H9 (cell line): ENCODE measurements around the gene ACP1. TPM values are rescaled to one million over a fixed set of nuclear protein-coding genes. Genes with fewer than 3 reads are reported as not detected.

Source experiments
- DNase-seq: peaks from one replicate; pipeline ENCODE4 v3.0.0-alpha.2; 2017
- H2AFZ ChIP-seq: one replicate; pipeline ENCODE4 v1.6.1; 2013; ENCODE audit warnings: mild to moderate bottlenecking, low read length, control low read depth, moderate library complexity
- H2AK5ac ChIP-seq: 2 replicates; pipeline ENCODE4 v1.6.1; 2013; ENCODE audit warnings: low read length, control low read depth, mixed read lengths; ENCODE audit not compliant: insufficient read length
- H2BK120ac ChIP-seq: one replicate; pipeline ENCODE4 v1.6.1; 2013; ENCODE audit warnings: low read depth, mild to moderate bottlenecking, low read length, control low read depth, inconsistent platforms; ENCODE audit not compliant: poor library complexity, severe bottlenecking
- H2BK12ac ChIP-seq: 2 replicates; pipeline ENCODE4 v1.6.1; 2013; ENCODE audit warnings: low read length, control low read depth, mixed read lengths, low read depth; ENCODE audit not compliant: insufficient read length
- H2BK15ac ChIP-seq: 2 replicates; pipeline ENCODE4 v1.6.1; 2013; ENCODE audit warnings: low read depth, low read length, control low read depth
- H2BK20ac ChIP-seq: one replicate; pipeline ENCODE4 v1.6.1; 2013; ENCODE audit warnings: low read depth, mild to moderate bottlenecking, low read length, control low read depth, inconsistent platforms; ENCODE audit not compliant: poor library complexity, severe bottlenecking
- H2BK5ac ChIP-seq: 2 replicates; pipeline ENCODE4 v1.6.1; 2013; ENCODE audit warnings: low read length, control low read depth, mixed read lengths; ENCODE audit not compliant: insufficient read length
- H3K14ac ChIP-seq: 2 replicates; pipeline ENCODE4 v1.6.1; 2013; ENCODE audit warnings: low read length, control low read depth; ENCODE audit not compliant: insufficient read depth
- H3K18ac ChIP-seq: 2 replicates; pipeline ENCODE4 v1.6.1; 2013; ENCODE audit warnings: low read depth, mild to moderate bottlenecking, mixed read lengths, low read length, control low read depth; ENCODE audit not compliant: insufficient read length
- H3K23ac ChIP-seq: 2 replicates; pipeline ENCODE4 v1.6.1; 2013; ENCODE audit warnings: low read length, control low read depth, mixed read lengths, low read depth; ENCODE audit not compliant: insufficient read length
- H3K23me2 ChIP-seq: 2 replicates; pipeline ENCODE4 v1.6.1; 2013; ENCODE audit warnings: low read depth, mild to moderate bottlenecking, mixed read lengths, low read length, control low read depth; ENCODE audit not compliant: insufficient read length, poor library complexity, severe bottlenecking
- H3K27ac ChIP-seq: 2 replicates; pipeline ENCODE4 v1.5.1; 2013; ENCODE audit warnings: low read length, control low read depth, mixed read lengths, low read depth; ENCODE audit not compliant: insufficient read length
- H3K27me3 ChIP-seq: 2 replicates; pipeline ENCODE4 v1.6.1; 2013; ENCODE audit warnings: low read length, control low read depth, inconsistent platforms; ENCODE audit not compliant: insufficient read depth
- H3K4ac ChIP-seq: 2 replicates; pipeline ENCODE4 v1.6.1; 2013; ENCODE audit warnings: low read depth, mild to moderate bottlenecking, control low read depth, inconsistent platforms, low read length, moderate library complexity
- H3K4me1 ChIP-seq: 2 replicates; pipeline ENCODE4 v1.6.1; 2013; ENCODE audit warnings: low read length, control low read depth, inconsistent platforms; ENCODE audit not compliant: insufficient read depth
- H3K4me2 ChIP-seq: 2 replicates; pipeline ENCODE4 v1.6.1; 2013; ENCODE audit warnings: low read length, control low read depth, mixed read lengths; ENCODE audit not compliant: insufficient read length, insufficient read depth
- H3K56ac ChIP-seq: 2 replicates; pipeline ENCODE4 v1.6.1; 2013; ENCODE audit warnings: low read depth, mild to moderate bottlenecking, mixed read lengths, low read length, control low read depth; ENCODE audit not compliant: insufficient read length
- H3K79me1 ChIP-seq: 2 replicates; pipeline ENCODE4 v1.6.1; 2013; ENCODE audit warnings: low read depth, mild to moderate bottlenecking, moderate library complexity, low read length, control low read depth, inconsistent platforms; ENCODE audit not compliant: insufficient read depth, poor library complexity, severe bottlenecking
- H3K79me2 ChIP-seq: 2 replicates; pipeline ENCODE4 v1.6.1; 2013; ENCODE audit warnings: low read length, control low read depth, inconsistent platforms; ENCODE audit not compliant: insufficient read depth
- H3K9ac ChIP-seq: 2 replicates; pipeline ENCODE4 v1.6.1; 2013; ENCODE audit warnings: low read length, control low read depth, mixed read lengths; ENCODE audit not compliant: insufficient read length; ENCODE audit errors: extremely low read depth
- H3K9me3 ChIP-seq: one replicate; pipeline ENCODE4 v1.6.1; 2013; ENCODE audit warnings: low read depth, low read length, inconsistent platforms; ENCODE audit not compliant: control insufficient read depth
- H3T11ph ChIP-seq: one replicate; pipeline ENCODE4 v1.6.1; 2013; ENCODE audit warnings: mild to moderate bottlenecking, low read length, control low read depth, inconsistent platforms
- H4K20me1 ChIP-seq: one replicate; pipeline ENCODE4 v1.6.1; 2013; ENCODE audit not compliant: control insufficient read depth, insufficient read length, insufficient read depth
- H4K5ac ChIP-seq: 2 replicates; pipeline ENCODE4 v1.6.1; 2013; ENCODE audit warnings: low read depth, mild to moderate bottlenecking, mixed read lengths, low read length, control low read depth; ENCODE audit not compliant: insufficient read length
- H4K8ac ChIP-seq: replicated peaks from 2 replicates; pipeline ENCODE4 v1.6.1; 2013; ENCODE audit warnings: low read length, control low read depth, mixed read lengths, low read depth; ENCODE audit not compliant: insufficient read length
- H4K91ac ChIP-seq: 2 replicates; pipeline ENCODE4 v1.6.1; 2013; ENCODE audit warnings: low read depth, mild to moderate bottlenecking, moderate library complexity, mixed read lengths, low read length, control low read depth; ENCODE audit not compliant: insufficient read length
- H3K27ac Mint-ChIP-seq, 3 experiments: 2 replicates in 2 of 3; 3 replicates in 1 of 3; pipeline ENCODE4 v1.8.0; 2020 to 2021; ENCODE audit warnings: mixed read lengths in 3 of 3, mild to moderate bottlenecking in 1 of 3, moderate library complexity in 1 of 3
- H3K27me3 Mint-ChIP-seq: 2 replicates; pipeline ENCODE4 v1.8.0; 2021; ENCODE audit warnings: low read depth, mild to moderate bottlenecking, moderate library complexity, mixed read lengths
- H3K36me3 Mint-ChIP-seq, 3 experiments: 2 replicates in 2 of 3; 3 replicates in 1 of 3; pipeline ENCODE4 v1.8.0; 2020 to 2021; ENCODE audit warnings: low read depth in 3 of 3, mixed read lengths in 3 of 3; ENCODE audit not compliant: insufficient read depth in 1 of 3
- H3K4me1 Mint-ChIP-seq, 2 experiments: 2 replicates each; pipeline ENCODE4 v1.8.0; 2020; ENCODE audit warnings: mixed read lengths in 2 of 2
- H3K4me3 Mint-ChIP-seq, 2 experiments: 2 replicates in 1 of 2; 3 replicates in 1 of 2; pipeline ENCODE4 v1.8.0; 2020 to 2021; ENCODE audit warnings: mild to moderate bottlenecking in 2 of 2, mixed read lengths in 2 of 2, moderate library complexity in 1 of 2
- H3K9me3 Mint-ChIP-seq, 2 experiments: 2 replicates in 1 of 2; 3 replicates in 1 of 2; pipeline ENCODE4 v1.8.0; 2020; ENCODE audit warnings: mild to moderate bottlenecking in 2 of 2, mixed read lengths in 2 of 2, moderate library complexity in 1 of 2
- WGBS: extraction: QIAGEN DNeasy Blood & Tissue Kit; methylation state at CpG from one replicate; pipeline ENCODE4 v1.1.7; 2013; ENCODE audit warnings: missing lambda C conversion rate, low lambda C conversion rate, mixed read lengths; ENCODE audit not compliant: insufficient read length; ENCODE audit errors: extremely low coverage; 5-methylcytosine and 5-hydroxymethylcytosine counted together
- total RNA-seq: library from RNA; stranded (reverse); gene quantifications from 2 replicates; pipeline ENCODE4 v1.2.1, GENCODE V29; 2021
- TF ChIP-seq, protein P1 (sequence below): fragments of 200-600 bp; sonication (generic); conservative IDR thresholded peaks from 3 replicates; pipeline ENCODE4 v1.8.0; 2021; ENCODE audit warnings: antibody characterized with exemption, mild to moderate bottlenecking

ACP1 gene
- total RNA-seq, 1 experiment from 2014 or later, result 143 TPM

DNA sequence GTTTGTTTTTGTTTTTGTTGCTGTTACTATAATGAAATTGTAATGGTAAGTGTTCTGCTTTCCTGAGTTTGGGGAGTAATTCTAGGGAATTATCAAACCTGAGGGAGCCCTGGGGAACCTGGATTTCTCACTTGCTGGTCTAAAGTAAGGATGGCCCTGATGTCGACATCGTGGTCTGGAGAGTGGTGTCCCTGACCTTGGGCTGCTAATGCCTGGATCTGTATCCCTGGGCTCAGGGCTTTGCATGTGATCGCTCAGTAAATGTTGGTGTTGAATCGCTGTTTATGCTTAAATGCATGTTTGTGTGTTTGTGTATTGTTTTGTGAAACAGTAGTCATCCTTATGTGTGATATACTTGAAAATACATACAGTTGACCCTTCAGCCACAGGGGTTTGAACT, 6.1 kb downstream of the ACP1 start:
- TF ChIP-seq, protein P1, sequence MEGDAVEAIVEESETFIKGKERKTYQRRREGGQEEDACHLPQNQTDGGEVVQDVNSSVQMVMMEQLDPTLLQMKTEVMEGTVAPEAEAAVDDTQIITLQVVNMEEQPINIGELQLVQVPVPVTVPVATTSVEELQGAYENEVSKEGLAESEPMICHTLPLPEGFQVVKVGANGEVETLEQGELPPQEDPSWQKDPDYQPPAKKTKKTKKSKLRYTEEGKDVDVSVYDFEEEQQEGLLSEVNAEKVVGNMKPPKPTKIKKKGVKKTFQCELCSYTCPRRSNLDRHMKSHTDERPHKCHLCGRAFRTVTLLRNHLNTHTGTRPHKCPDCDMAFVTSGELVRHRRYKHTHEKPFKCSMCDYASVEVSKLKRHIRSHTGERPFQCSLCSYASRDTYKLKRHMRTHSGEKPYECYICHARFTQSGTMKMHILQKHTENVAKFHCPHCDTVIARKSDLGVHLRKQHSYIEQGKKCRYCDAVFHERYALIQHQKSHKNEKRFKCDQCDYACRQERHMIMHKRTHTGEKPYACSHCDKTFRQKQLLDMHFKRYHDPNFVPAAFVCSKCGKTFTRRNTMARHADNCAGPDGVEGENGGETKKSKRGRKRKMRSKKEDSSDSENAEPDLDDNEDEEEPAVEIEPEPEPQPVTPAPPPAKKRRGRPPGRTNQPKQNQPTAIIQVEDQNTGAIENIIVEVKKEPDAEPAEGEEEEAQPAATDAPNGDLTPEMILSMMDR, result no peak
- no peaks in the 10 kb centered on the region for H3K9me3 ChIP-seq
- no peak overlapping the region for H3K23ac ChIP-seq
- H3K9ac ChIP-seq, result no peak overlapping the region
- no peaks in the 10 kb centered on the region for H3K27me3 ChIP-seq
- Mint-ChIP-seq H3K4me3 (no peak overlapping the region), H3K4me1 (peaks cover 17 to 23% of the 10 kb centered on the region in 2 experiments), H3K27me3 (no peaks in the 10 kb centered on the region), H3K9me3 (no peaks in the 10 kb centered on the region), H3K27ac (peak overlapping the region in 1 of 3 experiments; percentile 18; a peak in 1 of 7 replicates), H3K36me3 (peaks cover 5 to 34% (median 27%) of the 10 kb centered on the region in 3 experiments)
- H2AFZ ChIP-seq, result no peak overlapping the region
- H3K4ac ChIP-seq, result no peak overlapping the region
- no peak overlapping the region for H3K27ac ChIP-seq
- peaks cover 60% of the 10 kb centered on the region for H3K79me2 ChIP-seq
- peaks cover 2% of the 10 kb centered on the region; the same call in 1 of the 2 replicates for H3K4me1 ChIP-seq
- H2BK12ac ChIP-seq, result no peak overlapping the region
- no peak overlapping the region for H3K56ac ChIP-seq
- H2BK15ac ChIP-seq, result no peak overlapping the region
- peaks cover 16% of the 10 kb centered on the region for H3K79me1 ChIP-seq
- H3K14ac ChIP-seq, result no peak overlapping the region
- peaks cover 3% of the 10 kb centered on the region for H4K20me1 ChIP-seq
- H3K4me2 ChIP-seq, result no peak overlapping the region
- H2BK5ac ChIP-seq, result no peak overlapping the region
- H4K91ac ChIP-seq, result no peak overlapping the region
- no peak overlapping the region for H2BK120ac ChIP-seq
- no peak overlapping the region for H2AK5ac ChIP-seq
- no peak overlapping the region for H3T11ph ChIP-seq
- no peak for DNase-seq
- no peak overlapping the region for H4K5ac ChIP-seq
- no peak overlapping the region for H3K18ac ChIP-seq
- H3K23me2 ChIP-seq, result no peaks in the 10 kb centered on the region
- H4K8ac ChIP-seq, result no peak overlapping the region
- H2BK20ac ChIP-seq, result no peak overlapping the region
- WGBS, result no CpG with 5 or more reads among the region's 4 CpGs
